HCT116 (cell line): ENCODE data around the gene FAM170B. TPM values are rescaled to one million over a fixed set of nuclear protein-coding genes. Genes with fewer than 3 reads are reported as not detected.

ENCODE experiments used
- ATAC-seq: fragments of 200-7000 bp; cut with Tn5 transposase; 2 replicates; pipeline ENCODE4 v1.9.1; 2020; ENCODE audit warnings: mild to moderate bottlenecking, moderate library complexity
- BruUV-seq: library from RNA; stranded (reverse); fragments of 400-500 nt; replicated peaks from 2 replicates; lab custom pipeline; 2021; lab: Mats Ljungman, UMichigan
- CTCF ChIA-PET: fragments of 300-600 bp; sonication (Branson Sonifier 250); formaldehyde crosslinking; loops from one replicate; lab custom pipeline; 2021; ENCODE audit warnings: antibody characterized with exemption; lab: Charles Lee
- POLR2A ChIA-PET: fragments of 300-600, 350-600 bp; sonication (Branson Sonifier 250); formaldehyde crosslinking; loops from one replicate; lab custom pipeline; 2021; ENCODE audit warnings: antibody characterized with exemption; lab: Charles Lee
- RAD21 ChIA-PET, 2 experiments: fragments of 300-600 bp; sonication (Branson Sonifier 250); formaldehyde crosslinking; loops; one replicate each; lab custom pipeline; 2023; ENCODE audit warnings: low total read pairs in 2 of 2; ENCODE audit not compliant: uncharacterized antibody in 2 of 2, unreplicated experiment in 2 of 2, low non-redundant PET in 1 of 2; lab: Charles Lee
- DNase-seq: peaks from one replicate; pipeline ENCODE4 v3.0.0-alpha.2; 2010; ENCODE audit warnings: low read depth, low spot score
- H2AFZ ChIP-seq: fragments of 200-600 bp; shearing (Covaris generic), sonication (generic); 2 replicates; pipeline ENCODE4 v1.6.1; 2017; ENCODE audit warnings: low read depth, mixed run types, mixed read lengths, antibody characterized with exemption, low read length; ENCODE audit not compliant: poor library complexity, severe bottlenecking
- H3K27ac ChIP-seq: 2 replicates; pipeline ENCODE4 v1.5.1; 2012; ENCODE audit warnings: low read depth, low read length
- H3K27me3 ChIP-seq: fragments of 200-600 bp; sonication (generic); 2 replicates; pipeline ENCODE4 v1.6.1; 2016; ENCODE audit warnings: mixed run types, low read length, mixed read lengths; ENCODE audit not compliant: insufficient read depth
- H3K36me3 ChIP-seq, 2 experiments: fragments of 200-500 bp in 1 of 2; fragments of 200-600 bp in 1 of 2; sonication (Bioruptor generic) in 1 of 2; sonication (generic) in 1 of 2; 2 replicates each; pipeline versions ENCODE4 v1.5.1 to v1.6.1; 2014 to 2016; ENCODE audit warnings: low read length in 2 of 2, inconsistent platforms in 1 of 2, mixed read lengths in 1 of 2, mixed run types in 1 of 2; ENCODE audit not compliant: insufficient read depth in 2 of 2, control insufficient read depth in 1 of 2
- H3K4me1 ChIP-seq, 2 experiments: fragments of 200-600 bp in 1 of 2; sonication (generic) in 1 of 2; 2 replicates each; pipeline versions ENCODE4 v1.5.1 to v1.6.1; 2012 to 2017; ENCODE audit warnings: low read length in 2 of 2, inconsistent platforms in 1 of 2, mild to moderate bottlenecking in 1 of 2, mixed read lengths in 1 of 2, mixed run types in 1 of 2, moderate library complexity in 1 of 2; ENCODE audit not compliant: insufficient read depth in 2 of 2, control insufficient read depth in 1 of 2
- H3K4me2 ChIP-seq: fragments of 200-600 bp; sonication (generic); 2 replicates; pipeline ENCODE4 v1.6.1; 2017; ENCODE audit warnings: mixed run types, low read length, mixed read lengths
- H3K4me3 ChIP-seq, 2 experiments: fragments of 200-600 bp in 1 of 2; sonication (generic) in 1 of 2; replicated peaks in 1 of 2; 2 replicates each; pipeline ENCODE4 v1.5.1; 2011 to 2016; ENCODE audit warnings: low read length in 2 of 2, control low read depth in 1 of 2, low read depth in 1 of 2, mild to moderate bottlenecking in 1 of 2, mixed read lengths in 1 of 2, mixed run types in 1 of 2
- H3K79me2 ChIP-seq: fragments of 200-600 bp; sonication (generic); 2 replicates; pipeline ENCODE4 v1.6.1; 2017; ENCODE audit warnings: mild to moderate bottlenecking, mixed run types, low read length, moderate library complexity, mixed read lengths; ENCODE audit not compliant: insufficient read depth
- H3K9ac ChIP-seq: fragments of 200-600 bp; sonication (generic); 2 replicates; pipeline ENCODE4 v1.6.1; 2016; ENCODE audit warnings: low read length, mixed read lengths
- H3K9me2 ChIP-seq: fragments of 200-600 bp; sonication (generic), shearing (Covaris generic); 2 replicates; pipeline ENCODE4 v1.6.1; 2017; ENCODE audit warnings: mixed run types, mild to moderate bottlenecking, moderate library complexity; ENCODE audit not compliant: insufficient read depth
- H3K9me3 ChIP-seq, 2 experiments: fragments of 200-500 bp in 1 of 2; fragments of 200-600 bp in 1 of 2; sonication (Bioruptor generic) in 1 of 2; sonication (generic) in 1 of 2; 2 replicates each; pipeline ENCODE4 v1.6.1; 2014 to 2017; ENCODE audit warnings: low read length in 2 of 2, mixed read lengths in 2 of 2, inconsistent platforms in 1 of 2, low read depth in 1 of 2, mild to moderate bottlenecking in 1 of 2, mixed run types in 1 of 2, moderate library complexity in 1 of 2; ENCODE audit not compliant: control insufficient read depth in 1 of 2, insufficient read depth in 1 of 2
- H4K20me1 ChIP-seq: fragments of 200-600 bp; sonication (generic), shearing (Covaris generic); 2 replicates; pipeline ENCODE4 v1.6.1; 2017; ENCODE audit warnings: mixed run types, mild to moderate bottlenecking, moderate library complexity; ENCODE audit not compliant: insufficient read depth
- ELF1 ChIP-seq: IDR thresholded peaks from 2 replicates; pipeline ENCODE4 v1.6.1; 2012; ENCODE audit warnings: low read depth, borderline replicate concordance
- EZH2 ChIP-seq: fragments of 200-600 bp; sonication (generic); IDR thresholded peaks from 2 replicates; pipeline ENCODE4 v1.6.1; 2017; ENCODE audit warnings: antibody characterized with exemption, mixed run types
- FOSL1 ChIP-seq: IDR thresholded peaks from 2 replicates; pipeline ENCODE4 v1.6.1; 2012; ENCODE audit warnings: low read depth
- SRF ChIP-seq: IDR thresholded peaks from 2 replicates; pipeline ENCODE4 v1.6.1; 2012; ENCODE audit warnings: low read depth
- ZFX ChIP-seq: fragments of 450-650 bp; IDR thresholded peaks from 2 replicates; pipeline ENCODE4 v1.6.1; 2017
- ZNF274 ChIP-seq: fragments of 200-500 bp; sonication (Bioruptor generic); IDR thresholded peaks from 2 replicates; pipeline ENCODE4 v1.6.1; 2014; ENCODE audit warnings: mild to moderate bottlenecking, low read depth, low read length, inconsistent platforms
- intact Hi-C: fragments of 100-400 bp; cut with micrococcal nuclease; formaldehyde crosslinking; loops from 2 replicates; pipeline ENCODE4 v1.10.0; 2022
- total RNA-seq: library from RNA; stranded (reverse); gene quantifications from one replicate; pipeline ENCODE4 v1.2.1, GENCODE V29; 2021; ENCODE audit not compliant: unreplicated experiment
- TF ChIP-seq, protein P1 (sequence below), 3 experiments: fragments of 200-600 bp in 1 of 3; sonication (generic) in 1 of 3; IDR thresholded peaks in 2 of 3; conservative IDR thresholded peaks in 1 of 3; 2 replicates each; pipeline ENCODE4 v1.5.1; 2012 to 2017; ENCODE audit warnings: low read depth in 2 of 3, low read length in 2 of 3, antibody characterized with exemption in 1 of 3, borderline replicate concordance in 1 of 3, control low read depth in 1 of 3, mild to moderate bottlenecking in 1 of 3, mixed read lengths in 1 of 3, mixed run types in 1 of 3, moderate library complexity in 1 of 3; ENCODE audit not compliant: insufficient read depth in 1 of 3

The FAM170B gene
- total RNA-seq, 1 experiment from 2014 or later = not detected

DNA sequence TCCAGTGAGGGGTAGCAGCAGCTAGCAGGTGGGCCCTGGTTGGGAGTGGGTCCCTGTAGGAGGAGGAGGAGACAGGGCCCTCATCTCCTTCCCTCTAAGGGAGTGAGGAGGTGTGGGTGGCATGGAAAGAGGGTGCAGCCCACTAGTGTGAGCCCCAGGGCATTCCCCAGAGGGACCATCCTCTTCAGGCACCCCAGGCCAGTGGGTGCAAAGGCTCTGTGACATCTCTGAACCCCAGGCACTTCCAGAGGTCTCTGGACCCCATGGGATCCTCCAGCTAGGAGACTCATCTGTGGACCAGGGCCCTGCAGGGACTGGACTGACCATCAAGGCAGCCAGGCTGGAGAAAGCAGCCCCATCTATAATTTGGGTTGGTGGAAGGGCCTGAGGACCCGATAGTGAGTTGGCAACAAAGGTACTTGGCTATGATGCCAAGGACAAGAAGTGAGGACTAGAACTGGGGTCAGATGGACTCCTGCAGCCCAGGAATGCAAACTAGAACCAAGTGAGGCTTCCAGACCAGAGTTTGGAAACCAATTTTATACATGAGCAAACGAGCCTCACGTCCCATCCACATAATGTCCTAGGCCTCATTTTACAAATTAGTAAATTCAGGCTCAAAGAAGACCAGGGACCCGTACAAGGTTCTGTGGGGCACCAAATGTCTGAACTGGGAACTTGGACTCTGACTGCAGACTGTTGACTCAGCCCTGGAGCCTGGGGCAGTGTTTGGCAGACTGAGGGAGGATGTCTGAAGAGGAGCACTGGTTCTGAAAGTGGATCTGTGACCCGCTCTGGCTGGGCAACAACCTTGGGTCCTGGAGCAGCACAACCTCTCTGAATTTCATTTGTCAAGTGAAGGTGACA, 17.1 kb downstream of the FAM170B start:
- CTCF ChIA-PET = no interaction called here
- POLR2A ChIA-PET = no interaction called here
- DNase-seq = no peak

DNA sequence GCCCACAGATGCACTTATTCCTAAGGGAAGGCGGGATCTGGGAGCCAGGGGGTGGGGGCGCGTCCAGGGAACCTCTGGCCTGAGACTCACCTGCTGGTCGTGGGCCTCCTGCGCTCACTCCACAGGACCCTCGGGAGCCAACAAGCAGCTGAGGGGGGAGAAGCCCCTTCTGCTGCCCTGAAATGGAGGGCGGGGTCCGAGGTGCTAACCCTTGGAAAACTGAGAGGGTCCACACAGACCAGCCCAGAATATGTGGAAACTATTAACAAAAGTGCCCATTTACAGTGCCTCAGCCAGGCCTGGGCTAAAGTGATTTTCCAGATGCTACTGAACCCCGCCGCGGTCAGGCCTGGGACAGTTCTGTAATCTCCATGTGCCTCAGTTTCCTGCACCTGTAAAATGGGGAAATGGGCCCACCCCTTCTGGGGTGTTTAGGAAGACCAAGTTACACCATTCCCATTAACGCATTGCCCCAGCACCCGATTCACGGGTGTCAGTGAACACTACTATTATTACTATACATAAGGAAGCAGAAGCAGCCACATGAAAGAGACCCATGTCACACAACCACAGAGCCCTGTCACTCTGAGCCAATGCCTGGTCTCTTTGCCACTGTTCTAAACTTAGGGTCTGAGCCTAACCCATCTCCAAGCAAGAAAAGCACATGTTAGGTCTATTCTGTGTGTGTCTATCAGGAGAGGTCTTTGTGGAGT, 17.9 kb downstream of the FAM170B start:
- Histone ChIP-seq H3K27ac (no peak overlapping the region), H3K9ac (no peak overlapping the region), H2AFZ (no peak overlapping the region), H4K20me1 (no peaks in the 10 kb centered on the region), H3K4me3 (no peak overlapping the region), H3K27me3 (peaks cover 35% of the 10 kb centered on the region), H3K79me2 (no peaks in the 10 kb centered on the region), H3K4me2 (no peak overlapping the region), H3K4me1 (no peaks in the 10 kb centered on the region), H3K36me3 (no peaks in the 10 kb centered on the region), H3K9me2 (no peaks in the 10 kb centered on the region), H3K9me3 (no peaks in the 10 kb centered on the region)
- no peak for ATAC-seq
- ChIA-PET RAD21 (no interaction called here), CTCF (no interaction called here), POLR2A (no interaction called here)
- no TSS peak for BruUV-seq
- intact Hi-C loops = no loop called here
- no peak for DNase-seq
- TF ChIP-seq ZNF274 = no peak
- TF ChIP-seq, protein P1, sequence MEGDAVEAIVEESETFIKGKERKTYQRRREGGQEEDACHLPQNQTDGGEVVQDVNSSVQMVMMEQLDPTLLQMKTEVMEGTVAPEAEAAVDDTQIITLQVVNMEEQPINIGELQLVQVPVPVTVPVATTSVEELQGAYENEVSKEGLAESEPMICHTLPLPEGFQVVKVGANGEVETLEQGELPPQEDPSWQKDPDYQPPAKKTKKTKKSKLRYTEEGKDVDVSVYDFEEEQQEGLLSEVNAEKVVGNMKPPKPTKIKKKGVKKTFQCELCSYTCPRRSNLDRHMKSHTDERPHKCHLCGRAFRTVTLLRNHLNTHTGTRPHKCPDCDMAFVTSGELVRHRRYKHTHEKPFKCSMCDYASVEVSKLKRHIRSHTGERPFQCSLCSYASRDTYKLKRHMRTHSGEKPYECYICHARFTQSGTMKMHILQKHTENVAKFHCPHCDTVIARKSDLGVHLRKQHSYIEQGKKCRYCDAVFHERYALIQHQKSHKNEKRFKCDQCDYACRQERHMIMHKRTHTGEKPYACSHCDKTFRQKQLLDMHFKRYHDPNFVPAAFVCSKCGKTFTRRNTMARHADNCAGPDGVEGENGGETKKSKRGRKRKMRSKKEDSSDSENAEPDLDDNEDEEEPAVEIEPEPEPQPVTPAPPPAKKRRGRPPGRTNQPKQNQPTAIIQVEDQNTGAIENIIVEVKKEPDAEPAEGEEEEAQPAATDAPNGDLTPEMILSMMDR (IDR thresholded peaks at IDR 0.05 in 2 of 3, conservative IDR thresholded peaks at IDR 0.05 in 1 of 3; ENCODE audit: borderline replicate concordance in 1 of 3, insufficient read depth in 1 of 3, low read depth in 2 of 3, low read length in 2 of 3) = no peak
- no peak for TF ChIP-seq ZFX
- no peak for TF ChIP-seq EZH2
- TF ChIP-seq ELF1 = no peak
- TF ChIP-seq FOSL1 = no peak
- no peak for TF ChIP-seq SRF

More for the DNA sequence above, 17.1 kb downstream of the FAM170B start:
- intact Hi-C loops = no loop called here
- no peak for ATAC-seq
- H3K9ac ChIP-seq = no peak overlapping the region
- H3K36me3 ChIP-seq = no peaks in the 10 kb centered on the region
- no peaks in the 10 kb centered on the region for H4K20me1 ChIP-seq
- H3K27ac ChIP-seq = no peak overlapping the region
- RAD21 ChIA-PET = no interaction called here
- no peaks in the 10 kb centered on the region for H3K4me1 ChIP-seq
- no peaks in the 10 kb centered on the region for H3K9me3 ChIP-seq
- peaks cover 35% of the 10 kb centered on the region for H3K27me3 ChIP-seq
- BruUV-seq = no TSS peak
- no peaks in the 10 kb centered on the region for H3K79me2 ChIP-seq
- no peak overlapping the region for H3K4me3 ChIP-seq
- H3K4me2 ChIP-seq = no peak overlapping the region
- H3K9me2 ChIP-seq = no peaks in the 10 kb centered on the region
- H2AFZ ChIP-seq = no peak overlapping the region
- TF ChIP-seq, protein P1 (IDR thresholded peaks at IDR 0.05 in 2 of 3, conservative IDR thresholded peaks at IDR 0.05 in 1 of 3; ENCODE audit: borderline replicate concordance in 1 of 3, insufficient read depth in 1 of 3, low read depth in 2 of 3, low read length in 2 of 3) = no peak
